ENCODE measurements around the gene CAPN7. TPM values are rescaled to one million over a fixed set of nuclear protein-coding genes. Genes with fewer than 3 reads are reported as not detected.

Gene CAPN7
- total RNA-seq, 1 experiment from 2014 or later = 27.7 TPM

DNA sequence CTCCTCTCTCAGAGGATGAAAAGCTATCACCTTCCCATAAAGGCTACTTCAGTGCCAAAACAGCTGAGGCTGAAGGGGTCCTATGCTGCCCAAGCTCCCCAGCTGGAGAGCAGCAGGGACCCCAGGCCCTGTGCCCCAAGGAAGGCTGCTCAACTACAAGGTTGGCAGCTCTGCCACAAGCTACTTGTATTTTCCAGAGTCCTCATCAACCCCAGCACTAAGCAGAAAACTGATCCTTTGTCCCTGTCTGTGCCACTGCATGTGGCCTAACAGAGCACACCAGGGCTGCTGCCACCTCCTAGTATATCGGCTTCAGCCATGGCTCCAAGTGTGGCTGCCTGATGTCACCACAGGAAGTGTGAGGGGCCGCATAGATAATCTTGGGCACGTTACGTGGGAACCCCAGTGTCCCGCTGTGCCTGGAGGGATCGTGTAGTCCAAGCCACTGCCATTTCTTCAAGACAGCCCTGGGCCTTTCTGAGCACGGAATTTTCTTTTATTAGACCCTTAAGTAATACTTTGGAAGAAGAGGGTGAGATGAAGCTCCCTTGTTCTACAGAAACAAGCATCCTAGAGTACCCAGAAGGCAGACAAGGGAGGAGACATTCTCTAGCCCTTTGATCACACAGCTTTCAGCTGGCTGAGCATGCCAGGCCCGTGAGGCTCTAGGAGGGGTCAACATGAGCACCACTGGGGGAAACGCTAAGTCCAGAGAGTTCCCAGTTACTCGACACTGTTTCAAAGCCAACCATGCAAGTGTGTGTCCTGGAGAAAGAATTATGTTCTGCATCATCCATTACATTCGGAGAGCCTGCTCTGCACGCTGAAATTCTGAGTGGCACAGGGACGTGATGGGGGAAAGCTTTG is 60.7 kb downstream of the CAPN7 start:
- Histone ChIP-seq H3K9me2 (ENCODE audit: insufficient read depth) (no peaks in the 10 kb centered on the region), H3K9me3 (ENCODE audit: control insufficient read depth in 1 of 2, insufficient read depth in 1 of 2, low read depth in 1 of 2, low read length in 2 of 2) (no peaks in the 10 kb centered on the region), H3K27me3 (ENCODE audit: insufficient read depth, low read length) (no peaks in the 10 kb centered on the region), H3K4me2 (ENCODE audit: low read length) (no peak overlapping the region), H3K9ac (ENCODE audit: low read length) (no peak overlapping the region), H3K36me3 (ENCODE audit: control insufficient read depth in 1 of 2, insufficient read depth in 2 of 2, low read length in 2 of 2) (no peaks in the 10 kb centered on the region), H3K4me3 (replicated peaks in 1 of 2; ENCODE audit: low read depth in 1 of 2, low read length in 2 of 2) (no peak overlapping the region), H3K79me2 (ENCODE audit: insufficient read depth, low read length) (no peaks in the 10 kb centered on the region), H3K27ac (ENCODE audit: low read depth, low read length) (no peak overlapping the region), H2AFZ (ENCODE audit: low read depth, low read length, poor library complexity, severe bottlenecking) (no peak overlapping the region), H4K20me1 (ENCODE audit: insufficient read depth) (no peaks in the 10 kb centered on the region), H3K4me1 (ENCODE audit: control insufficient read depth in 1 of 2, insufficient read depth in 2 of 2, low read length in 2 of 2) (peaks cover 13 to 29% of the 10 kb centered on the region in 2 experiments)
- TF ChIP-seq SP1 (IDR thresholded peaks at IDR 0.05; ENCODE audit: low read depth) (no peak), SRF (IDR thresholded peaks at IDR 0.05; ENCODE audit: low read depth) (no peak), SIN3A (IDR thresholded peaks at IDR 0.05; ENCODE audit: low read depth) (no peak), CBX3 (IDR thresholded peaks at IDR 0.05; ENCODE audit: low read depth) (no peak), EZH2 (IDR thresholded peaks at IDR 0.05) (no peak), TCF7L2 (IDR thresholded peaks at IDR 0.05; ENCODE audit: borderline replicate concordance, extremely low read depth, insufficient read depth, insufficient read length) (no peak), RAD21 (IDR thresholded peaks at IDR 0.05; ENCODE audit: low read depth) (no peak), EZH2phosphoT487 (IDR thresholded peaks at IDR 0.05; ENCODE audit: borderline replicate concordance) (no peak), POLR2A (IDR thresholded peaks at IDR 0.05; ENCODE audit: borderline replicate concordance, extremely low read depth, insufficient read depth, insufficient read length) (no peak), CEBPB (IDR thresholded peaks at IDR 0.05; ENCODE audit: low read depth) (no peak), ZNF274 (IDR thresholded peaks at IDR 0.05; ENCODE audit: low read depth, low read length) (no peak), ZFX (IDR thresholded peaks at IDR 0.05) (no peak), JUND (IDR thresholded peaks at IDR 0.05) (no peak), FOSL1 (IDR thresholded peaks at IDR 0.05; ENCODE audit: low read depth) (no peak), ELF1 (IDR thresholded peaks at IDR 0.05; ENCODE audit: borderline replicate concordance, low read depth) (no peak)
- TF ChIP-seq, protein P1, sequence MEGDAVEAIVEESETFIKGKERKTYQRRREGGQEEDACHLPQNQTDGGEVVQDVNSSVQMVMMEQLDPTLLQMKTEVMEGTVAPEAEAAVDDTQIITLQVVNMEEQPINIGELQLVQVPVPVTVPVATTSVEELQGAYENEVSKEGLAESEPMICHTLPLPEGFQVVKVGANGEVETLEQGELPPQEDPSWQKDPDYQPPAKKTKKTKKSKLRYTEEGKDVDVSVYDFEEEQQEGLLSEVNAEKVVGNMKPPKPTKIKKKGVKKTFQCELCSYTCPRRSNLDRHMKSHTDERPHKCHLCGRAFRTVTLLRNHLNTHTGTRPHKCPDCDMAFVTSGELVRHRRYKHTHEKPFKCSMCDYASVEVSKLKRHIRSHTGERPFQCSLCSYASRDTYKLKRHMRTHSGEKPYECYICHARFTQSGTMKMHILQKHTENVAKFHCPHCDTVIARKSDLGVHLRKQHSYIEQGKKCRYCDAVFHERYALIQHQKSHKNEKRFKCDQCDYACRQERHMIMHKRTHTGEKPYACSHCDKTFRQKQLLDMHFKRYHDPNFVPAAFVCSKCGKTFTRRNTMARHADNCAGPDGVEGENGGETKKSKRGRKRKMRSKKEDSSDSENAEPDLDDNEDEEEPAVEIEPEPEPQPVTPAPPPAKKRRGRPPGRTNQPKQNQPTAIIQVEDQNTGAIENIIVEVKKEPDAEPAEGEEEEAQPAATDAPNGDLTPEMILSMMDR (IDR thresholded peaks at IDR 0.05 in 2 of 3, conservative IDR thresholded peaks at IDR 0.05 in 1 of 3; ENCODE audit: borderline replicate concordance in 1 of 3, insufficient read depth in 1 of 3, low read depth in 2 of 3, low read length in 2 of 3) = no peak
- TF ChIP-seq, protein P2, sequence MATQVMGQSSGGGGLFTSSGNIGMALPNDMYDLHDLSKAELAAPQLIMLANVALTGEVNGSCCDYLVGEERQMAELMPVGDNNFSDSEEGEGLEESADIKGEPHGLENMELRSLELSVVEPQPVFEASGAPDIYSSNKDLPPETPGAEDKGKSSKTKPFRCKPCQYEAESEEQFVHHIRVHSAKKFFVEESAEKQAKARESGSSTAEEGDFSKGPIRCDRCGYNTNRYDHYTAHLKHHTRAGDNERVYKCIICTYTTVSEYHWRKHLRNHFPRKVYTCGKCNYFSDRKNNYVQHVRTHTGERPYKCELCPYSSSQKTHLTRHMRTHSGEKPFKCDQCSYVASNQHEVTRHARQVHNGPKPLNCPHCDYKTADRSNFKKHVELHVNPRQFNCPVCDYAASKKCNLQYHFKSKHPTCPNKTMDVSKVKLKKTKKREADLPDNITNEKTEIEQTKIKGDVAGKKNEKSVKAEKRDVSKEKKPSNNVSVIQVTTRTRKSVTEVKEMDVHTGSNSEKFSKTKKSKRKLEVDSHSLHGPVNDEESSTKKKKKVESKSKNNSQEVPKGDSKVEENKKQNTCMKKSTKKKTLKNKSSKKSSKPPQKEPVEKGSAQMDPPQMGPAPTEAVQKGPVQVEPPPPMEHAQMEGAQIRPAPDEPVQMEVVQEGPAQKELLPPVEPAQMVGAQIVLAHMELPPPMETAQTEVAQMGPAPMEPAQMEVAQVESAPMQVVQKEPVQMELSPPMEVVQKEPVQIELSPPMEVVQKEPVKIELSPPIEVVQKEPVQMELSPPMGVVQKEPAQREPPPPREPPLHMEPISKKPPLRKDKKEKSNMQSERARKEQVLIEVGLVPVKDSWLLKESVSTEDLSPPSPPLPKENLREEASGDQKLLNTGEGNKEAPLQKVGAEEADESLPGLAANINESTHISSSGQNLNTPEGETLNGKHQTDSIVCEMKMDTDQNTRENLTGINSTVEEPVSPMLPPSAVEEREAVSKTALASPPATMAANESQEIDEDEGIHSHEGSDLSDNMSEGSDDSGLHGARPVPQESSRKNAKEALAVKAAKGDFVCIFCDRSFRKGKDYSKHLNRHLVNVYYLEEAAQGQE (IDR thresholded peaks at IDR 0.05; ENCODE audit: low read depth) = no peak
- TF ChIP-seq, protein P3, sequence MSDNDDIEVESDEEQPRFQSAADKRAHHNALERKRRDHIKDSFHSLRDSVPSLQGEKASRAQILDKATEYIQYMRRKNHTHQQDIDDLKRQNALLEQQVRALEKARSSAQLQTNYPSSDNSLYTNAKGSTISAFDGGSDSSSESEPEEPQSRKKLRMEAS (IDR thresholded peaks at IDR 0.05) = no peak
- TF ChIP-seq, protein P4, sequence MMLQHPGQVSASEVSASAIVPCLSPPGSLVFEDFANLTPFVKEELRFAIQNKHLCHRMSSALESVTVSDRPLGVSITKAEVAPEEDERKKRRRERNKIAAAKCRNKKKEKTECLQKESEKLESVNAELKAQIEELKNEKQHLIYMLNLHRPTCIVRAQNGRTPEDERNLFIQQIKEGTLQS (IDR thresholded peaks at IDR 0.05) = no peak
- TF ChIP-seq, protein P5, sequence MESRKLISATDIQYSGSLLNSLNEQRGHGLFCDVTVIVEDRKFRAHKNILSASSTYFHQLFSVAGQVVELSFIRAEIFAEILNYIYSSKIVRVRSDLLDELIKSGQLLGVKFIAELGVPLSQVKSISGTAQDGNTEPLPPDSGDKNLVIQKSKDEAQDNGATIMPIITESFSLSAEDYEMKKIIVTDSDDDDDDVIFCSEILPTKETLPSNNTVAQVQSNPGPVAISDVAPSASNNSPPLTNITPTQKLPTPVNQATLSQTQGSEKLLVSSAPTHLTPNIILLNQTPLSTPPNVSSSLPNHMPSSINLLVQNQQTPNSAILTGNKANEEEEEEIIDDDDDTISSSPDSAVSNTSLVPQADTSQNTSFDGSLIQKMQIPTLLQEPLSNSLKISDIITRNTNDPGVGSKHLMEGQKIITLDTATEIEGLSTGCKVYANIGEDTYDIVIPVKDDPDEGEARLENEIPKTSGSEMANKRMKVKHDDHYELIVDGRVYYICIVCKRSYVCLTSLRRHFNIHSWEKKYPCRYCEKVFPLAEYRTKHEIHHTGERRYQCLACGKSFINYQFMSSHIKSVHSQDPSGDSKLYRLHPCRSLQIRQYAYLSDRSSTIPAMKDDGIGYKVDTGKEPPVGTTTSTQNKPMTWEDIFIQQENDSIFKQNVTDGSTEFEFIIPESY (IDR thresholded peaks at IDR 0.05; ENCODE audit: extremely low read depth, insufficient replicate concordance, low read length) = no peak
- no TSS peak for BruUV-seq (replicated peaks)
- RAD21 ChIA-PET (ENCODE audit: low non-redundant PET in 1 of 2, low total read pairs in 2 of 2, uncharacterized antibody in 2 of 2, unreplicated experiment in 2 of 2) = no interaction called here
- CTCF ChIA-PET = interaction anchor here (0.6 to 4.2 kb wide), 8 partner anchors 12 to 546 kb away, joined by 3 to 72 read pairs (median 10); partner anchors contain the start of gene SH3BP5
- intact Hi-C loops (cut with micrococcal nuclease) = no loop called here
- ATAC-seq (no peak), DNase-seq (ENCODE audit: low read depth, low spot score) (no peak)
- POLR2A ChIA-PET = no interaction called here
